HG03280 (cell line): ENCODE data around the gene RRP1B.
"Not testable (repeated sequence)": the region's sequence is repeated elsewhere in the genome, so short reads cannot be mapped to it uniquely, and the experiment has no call there.

Source experiments
- ATAC-seq: cut with Tn5 transposase; IDR thresholded peaks from one replicate; pipeline ENCODE4 v1.9.1; 2021; ENCODE audit warnings: mild to moderate bottlenecking, moderate library complexity; ENCODE audit not compliant: unreplicated experiment

The RRP1B gene

DNA sequence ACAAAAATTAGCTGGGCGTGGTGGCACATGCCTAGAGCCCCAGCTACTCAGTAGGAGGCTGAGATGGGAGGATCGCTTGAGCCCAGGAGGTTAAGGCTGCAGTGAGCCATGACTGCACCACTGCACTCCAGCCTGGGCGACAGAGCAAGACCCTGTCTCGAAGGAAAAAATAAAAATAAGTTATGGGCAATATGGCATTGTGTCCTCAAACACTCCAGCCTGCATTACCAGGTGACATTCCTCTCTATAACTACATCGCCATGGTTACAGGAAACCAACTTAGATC lies 40.1 kb downstream of the RRP1B start:
- ATAC-seq = not testable (repeated sequence)

DNA sequence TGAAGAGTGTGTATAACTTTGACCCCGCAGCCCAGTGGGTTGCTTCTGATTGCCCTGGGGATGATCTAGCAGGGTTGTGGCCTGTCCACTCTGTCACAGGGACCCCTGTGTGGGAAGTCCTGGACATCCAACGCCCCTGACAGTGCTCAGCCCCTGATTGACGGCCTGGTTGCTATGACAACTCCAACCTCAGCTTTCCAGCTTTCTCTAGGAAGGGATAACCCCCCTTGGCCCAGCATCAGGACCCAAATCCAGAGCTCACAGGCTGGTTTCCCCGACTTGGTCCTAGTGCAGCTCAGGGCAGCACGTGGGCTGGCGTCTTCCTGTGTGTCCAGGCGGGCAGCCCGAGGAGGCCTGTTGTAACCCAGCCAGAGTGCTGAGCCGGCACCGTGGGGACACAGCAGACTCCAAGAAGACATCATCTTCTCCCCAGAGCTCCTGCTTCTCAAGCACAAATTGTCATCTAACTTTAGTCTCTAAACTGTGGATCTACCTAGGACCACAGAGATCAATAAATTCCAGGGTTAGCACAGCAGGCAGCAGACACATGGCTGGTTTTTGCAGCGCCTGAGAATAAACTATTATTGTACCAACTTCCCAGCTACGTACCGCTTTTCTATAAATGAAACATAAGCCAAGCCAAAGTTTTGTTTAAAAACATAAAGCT lies 40.7 kb downstream of the RRP1B start:
- ATAC-seq = no peak

DNA sequence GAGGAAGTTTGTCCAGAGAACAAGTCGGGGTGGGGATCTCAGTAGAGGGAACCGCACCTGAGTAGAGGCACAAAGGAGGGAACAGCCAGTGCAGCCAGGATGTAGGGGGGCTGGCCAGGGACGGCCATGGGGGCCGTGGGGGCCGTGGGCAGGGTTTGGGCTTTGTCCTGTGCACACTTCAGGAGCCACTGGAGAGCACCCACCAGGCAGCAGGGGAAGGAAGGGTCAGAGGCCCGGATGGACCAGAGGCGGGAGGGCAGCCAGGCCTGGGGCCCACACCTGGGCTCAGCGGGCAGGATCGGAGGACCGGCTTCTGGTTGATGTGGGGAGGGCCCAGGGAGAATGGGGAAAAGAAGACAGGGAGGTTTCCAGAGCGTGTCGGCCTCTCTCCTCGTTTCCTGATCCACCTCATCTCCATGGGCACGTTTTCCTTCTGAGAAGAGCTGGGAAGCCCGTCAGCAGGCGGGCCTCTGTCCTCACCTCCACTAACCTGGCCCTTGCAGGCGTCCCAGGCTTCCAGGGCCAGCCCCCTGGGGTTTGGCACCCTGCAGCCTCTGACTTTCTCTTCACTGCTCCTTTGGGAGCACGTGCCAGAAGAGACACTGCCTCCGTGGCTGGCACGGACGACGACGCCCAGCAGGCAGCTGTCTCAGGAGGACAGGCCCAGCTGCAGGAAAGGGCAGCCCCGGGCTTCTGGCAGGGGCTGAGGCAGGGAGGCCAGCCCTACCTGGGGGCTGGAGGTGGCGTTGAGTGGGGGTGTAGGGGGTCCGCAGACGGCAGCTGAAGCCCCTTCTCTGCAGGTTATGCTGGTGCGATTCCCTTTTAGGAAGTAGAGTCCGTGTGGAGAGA lies 42.8 kb downstream of the RRP1B start:
- no peak for ATAC-seq

DNA sequence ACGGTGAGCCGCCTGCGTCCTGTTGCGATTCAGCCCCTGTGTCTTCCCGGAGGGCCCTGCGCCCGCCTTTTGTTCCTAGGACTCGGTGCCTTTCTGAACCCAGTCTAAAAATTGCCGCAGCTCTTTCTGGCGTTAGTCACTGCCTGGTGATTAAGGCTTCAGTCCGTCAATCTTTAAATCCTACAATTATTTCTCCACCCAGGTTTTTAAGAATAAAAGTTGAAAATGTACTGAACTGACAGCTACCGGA lies 43.4 kb downstream of the RRP1B start:
- no peak for ATAC-seq

DNA sequence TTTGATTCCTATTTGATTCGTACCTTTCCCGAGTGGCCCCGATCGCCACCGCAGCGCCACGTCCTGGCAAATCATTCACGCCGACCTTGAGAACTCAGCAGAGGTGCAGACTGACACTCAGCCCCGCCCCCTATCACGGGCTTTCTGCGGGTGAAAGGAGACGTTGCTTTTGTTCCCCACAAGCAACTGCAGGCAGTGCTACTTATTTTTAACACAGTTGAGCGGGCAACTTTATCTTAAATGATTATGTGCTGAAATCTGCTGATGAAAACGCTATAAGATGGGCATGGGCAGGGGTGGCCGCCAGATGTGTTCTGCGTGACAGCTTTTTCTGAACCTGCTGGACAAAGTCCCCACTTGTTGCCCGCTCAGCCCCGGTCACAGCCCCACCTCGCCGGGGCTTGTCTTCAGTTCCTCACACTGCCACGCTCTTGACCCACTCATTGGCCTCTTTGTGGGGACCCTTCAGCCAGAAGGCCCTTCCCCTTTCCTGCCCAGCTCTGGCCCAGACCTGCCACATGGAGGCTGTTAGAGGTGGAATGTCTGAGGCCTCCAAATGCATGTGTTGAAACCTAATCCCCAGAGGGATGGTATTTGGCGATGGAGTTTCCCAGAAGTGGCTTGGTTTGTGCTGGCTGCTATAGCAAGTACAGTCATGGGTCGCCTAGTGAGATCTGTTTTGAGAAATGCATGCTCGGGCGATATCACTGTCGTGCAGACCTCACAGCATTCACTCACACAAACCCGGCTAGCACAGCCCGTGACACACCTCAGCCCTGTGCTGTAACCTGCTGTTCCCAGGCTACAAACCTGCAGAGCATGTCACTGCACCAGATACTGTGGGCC lies 43.9 kb downstream of the RRP1B start:
- ATAC-seq = no peak

DNA sequence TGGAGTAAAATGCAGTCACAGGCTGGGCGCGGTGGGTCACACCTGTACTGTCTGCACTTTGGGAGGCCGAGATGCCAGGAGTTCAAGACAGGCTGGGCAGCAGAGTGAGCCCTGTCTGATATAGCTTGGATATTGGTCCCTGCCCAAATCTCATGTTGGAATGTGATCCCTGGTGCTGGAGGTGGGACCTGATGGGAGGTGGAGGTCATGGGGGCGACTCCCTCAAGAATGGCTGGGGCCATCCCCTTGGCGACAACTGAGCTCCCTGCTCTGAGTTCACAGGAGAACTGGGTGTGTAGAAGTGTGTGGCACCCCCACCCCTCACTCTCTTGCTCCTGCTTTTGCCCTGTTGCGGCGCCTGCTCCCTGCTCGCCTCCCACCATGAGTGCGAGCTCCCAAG lies 48.1 kb downstream of the RRP1B start:
- no peak for ATAC-seq

DNA sequence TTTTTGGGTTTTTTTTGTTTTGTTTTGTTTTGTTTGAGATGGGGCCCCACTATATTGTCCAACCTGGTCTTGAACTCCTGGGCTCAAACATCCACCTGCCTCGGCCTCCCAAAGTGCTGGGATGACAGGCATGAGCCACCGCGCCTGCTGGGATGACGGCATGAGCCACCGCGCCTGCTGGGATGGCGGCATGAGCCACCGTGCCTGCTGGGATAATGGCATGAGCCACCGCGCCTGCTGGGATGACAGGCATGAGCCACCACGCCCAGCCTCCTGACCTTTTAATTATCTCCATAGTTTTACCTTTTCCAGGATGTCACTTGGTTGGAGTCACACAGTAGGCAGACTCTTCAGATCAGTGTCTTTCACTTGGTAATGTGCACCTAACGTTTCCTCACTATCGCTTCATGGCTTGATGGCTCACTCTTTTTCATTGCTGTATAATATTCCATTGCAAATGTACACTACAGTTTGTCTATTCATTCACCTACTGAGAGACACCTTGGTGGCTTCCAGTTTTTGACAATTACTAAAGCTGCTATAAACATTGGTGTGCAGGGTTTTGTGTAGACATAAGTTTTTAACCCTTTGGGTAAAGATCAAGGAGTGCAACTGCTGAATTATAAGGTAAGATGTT lies 49.5 kb downstream of the RRP1B start:
- no peak for ATAC-seq

DNA sequence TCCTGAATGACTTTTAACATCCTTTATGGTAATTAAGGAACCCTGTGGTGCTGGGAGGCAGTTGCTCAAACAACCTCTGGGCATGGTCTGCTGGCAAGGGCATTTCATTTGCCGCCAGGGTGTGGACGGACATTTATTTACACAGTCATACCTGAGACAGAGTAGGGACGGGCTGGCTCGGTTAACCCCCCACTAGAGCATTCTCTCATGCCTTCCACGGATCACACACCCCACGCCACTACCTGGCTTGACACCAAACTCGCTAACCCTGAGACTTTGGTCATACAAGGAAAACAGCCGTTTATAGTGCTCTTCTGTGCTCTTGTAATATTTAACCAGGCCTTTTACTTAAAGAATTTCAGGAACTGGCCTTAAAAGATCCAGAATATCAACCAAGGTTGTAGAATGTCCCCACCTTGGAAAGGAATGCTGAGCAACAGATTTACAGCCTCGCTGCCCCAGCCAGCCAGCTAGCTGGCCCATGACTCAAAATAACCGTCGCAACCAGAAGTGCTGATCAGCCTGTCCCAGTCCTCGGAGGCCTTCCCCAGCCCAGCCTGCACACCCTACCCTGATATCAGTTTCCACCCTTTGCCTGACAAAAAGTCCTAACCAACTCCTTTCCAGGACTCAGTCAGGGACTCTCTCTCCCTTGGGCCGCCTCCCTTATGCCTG lies 53.0 kb downstream of the RRP1B start:
- no peak for ATAC-seq

DNA sequence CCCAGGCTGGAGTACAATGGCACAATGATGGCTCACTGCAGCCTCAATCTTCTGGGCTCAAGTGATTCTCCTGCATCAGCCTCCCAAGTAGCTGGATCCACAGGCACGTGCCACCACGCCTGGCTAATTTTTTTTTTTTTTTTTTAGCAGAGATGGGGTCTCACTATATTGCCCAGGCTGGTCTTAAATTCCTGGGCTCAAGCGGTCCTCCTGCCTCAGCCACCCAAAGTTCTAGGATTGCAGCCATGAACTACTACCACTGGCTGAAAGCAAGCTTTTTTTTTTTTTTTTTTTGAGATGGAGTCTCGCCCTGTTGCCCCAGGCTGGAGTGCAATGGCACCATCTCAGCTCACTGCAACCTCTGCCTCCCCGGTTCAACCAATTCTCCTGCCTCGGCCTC lies 53.8 kb downstream of the RRP1B start:
- ATAC-seq = not testable (repeated sequence)

DNA sequence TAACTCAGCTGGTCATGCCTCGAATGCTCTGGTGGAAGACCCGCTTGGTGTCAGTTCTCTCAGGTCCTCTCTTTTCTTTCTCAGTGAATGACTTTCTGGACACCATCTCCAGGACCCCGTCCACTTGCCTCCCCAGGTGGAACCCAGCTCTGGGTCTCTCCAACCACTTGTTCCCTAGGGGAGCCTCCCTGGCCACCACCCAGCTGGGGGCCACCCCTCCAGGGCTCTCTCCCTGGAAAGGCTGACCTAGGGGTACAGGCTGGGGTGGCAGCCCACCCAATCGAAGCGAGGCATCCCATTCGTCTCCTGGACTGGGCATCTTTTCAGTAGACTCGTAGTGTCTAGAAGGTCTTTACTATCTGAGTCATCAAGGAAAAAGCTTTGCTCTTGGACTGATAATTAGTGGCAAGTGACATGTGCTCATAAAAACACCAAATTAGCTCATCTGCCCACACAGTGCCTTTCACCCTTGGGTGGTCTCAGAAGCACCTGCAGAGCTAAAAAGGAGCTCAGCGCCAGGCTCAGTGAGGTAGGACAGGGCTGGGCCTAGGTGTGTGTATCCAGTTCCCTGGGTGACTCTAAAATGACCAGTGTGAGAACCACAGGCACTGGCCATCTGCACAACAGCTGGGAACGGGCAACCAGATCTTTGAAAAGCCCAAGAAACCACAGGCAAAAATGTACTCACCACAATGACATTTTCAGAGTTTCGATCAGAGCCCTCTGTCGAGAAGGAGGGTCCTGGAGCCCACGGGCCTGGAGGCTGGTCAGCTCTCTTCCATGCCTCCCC lies 57.2 kb downstream of the RRP1B start:
- ATAC-seq = peak; percentile 36

DNA sequence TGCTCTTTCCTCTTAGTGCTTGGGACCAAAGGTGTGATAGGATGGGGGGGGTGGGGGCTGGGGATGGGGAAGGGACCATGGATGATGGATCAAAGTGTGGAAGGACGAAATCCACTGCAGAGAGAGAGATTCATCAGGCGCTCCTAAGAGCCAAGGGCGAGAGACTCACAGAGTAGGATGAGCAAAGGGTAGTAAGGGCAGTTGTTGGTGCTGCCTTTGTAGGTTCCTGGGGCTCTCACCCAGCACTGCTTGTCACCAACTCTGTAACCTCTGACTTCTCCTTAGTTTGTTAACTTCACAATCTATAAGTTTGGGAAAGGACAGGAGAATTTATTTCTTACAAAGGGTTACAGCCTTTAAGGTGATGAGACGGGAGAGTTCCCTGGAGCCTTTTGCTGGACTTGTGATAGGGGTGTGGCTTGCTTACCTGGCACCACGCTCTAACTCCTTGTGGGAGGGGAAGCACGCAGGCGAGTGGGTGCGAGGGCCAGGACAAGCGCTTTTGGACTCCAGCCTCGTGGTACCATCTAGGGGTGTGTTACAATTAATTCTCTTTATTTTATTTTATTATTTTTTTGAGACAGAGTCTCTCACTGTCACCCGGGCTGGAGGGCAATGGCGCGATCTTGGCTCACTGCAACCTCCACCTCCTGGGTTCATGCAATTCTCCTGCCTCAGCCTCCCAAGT lies 58.0 kb downstream of the RRP1B start:
- ATAC-seq = no peak

DNA sequence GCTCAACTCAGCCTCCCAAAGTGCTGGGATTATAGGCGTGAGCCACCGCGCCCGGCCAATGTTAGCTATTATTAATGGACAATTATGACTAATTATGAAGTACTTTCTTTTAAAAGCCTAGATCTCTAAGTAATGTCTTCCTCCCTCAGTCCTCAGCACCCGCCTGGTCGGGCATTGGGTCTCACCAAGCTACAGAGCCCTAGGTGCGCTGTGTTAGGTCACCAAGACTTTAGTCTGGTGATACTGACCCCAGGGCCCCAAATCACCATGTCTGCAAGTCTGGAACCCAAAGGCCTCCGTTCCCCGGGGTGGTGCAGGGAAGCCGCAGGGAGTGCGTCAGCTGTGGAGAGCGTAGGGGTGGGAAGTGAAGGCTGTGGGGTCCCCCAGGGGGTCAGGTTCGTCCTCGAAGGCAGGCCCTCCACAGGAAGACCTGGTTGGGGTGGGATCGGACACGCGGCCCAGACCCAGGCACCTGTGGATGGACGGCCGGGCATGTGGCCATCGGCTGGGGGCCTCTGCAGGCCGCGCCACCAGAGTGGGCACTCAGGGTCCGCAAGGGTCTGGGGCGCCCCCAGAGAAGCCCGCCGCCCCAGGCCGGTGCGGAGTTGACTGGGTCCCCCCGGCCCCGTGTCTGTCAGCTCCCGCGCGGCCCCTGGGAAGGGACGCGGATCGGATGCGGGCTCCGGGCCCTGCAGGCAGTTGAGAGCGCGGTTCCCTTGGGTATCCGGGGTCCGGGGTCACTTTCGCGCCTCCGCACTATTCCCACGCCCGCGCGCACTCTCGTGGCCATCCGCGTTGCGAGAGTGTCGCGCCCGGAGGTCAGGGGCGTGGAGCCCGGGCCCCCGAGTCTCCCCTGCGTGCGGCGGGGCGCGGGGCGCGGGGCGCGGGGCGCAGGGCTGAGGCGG lies 58.9 kb downstream of the RRP1B start:
- no peak for ATAC-seq

DNA sequence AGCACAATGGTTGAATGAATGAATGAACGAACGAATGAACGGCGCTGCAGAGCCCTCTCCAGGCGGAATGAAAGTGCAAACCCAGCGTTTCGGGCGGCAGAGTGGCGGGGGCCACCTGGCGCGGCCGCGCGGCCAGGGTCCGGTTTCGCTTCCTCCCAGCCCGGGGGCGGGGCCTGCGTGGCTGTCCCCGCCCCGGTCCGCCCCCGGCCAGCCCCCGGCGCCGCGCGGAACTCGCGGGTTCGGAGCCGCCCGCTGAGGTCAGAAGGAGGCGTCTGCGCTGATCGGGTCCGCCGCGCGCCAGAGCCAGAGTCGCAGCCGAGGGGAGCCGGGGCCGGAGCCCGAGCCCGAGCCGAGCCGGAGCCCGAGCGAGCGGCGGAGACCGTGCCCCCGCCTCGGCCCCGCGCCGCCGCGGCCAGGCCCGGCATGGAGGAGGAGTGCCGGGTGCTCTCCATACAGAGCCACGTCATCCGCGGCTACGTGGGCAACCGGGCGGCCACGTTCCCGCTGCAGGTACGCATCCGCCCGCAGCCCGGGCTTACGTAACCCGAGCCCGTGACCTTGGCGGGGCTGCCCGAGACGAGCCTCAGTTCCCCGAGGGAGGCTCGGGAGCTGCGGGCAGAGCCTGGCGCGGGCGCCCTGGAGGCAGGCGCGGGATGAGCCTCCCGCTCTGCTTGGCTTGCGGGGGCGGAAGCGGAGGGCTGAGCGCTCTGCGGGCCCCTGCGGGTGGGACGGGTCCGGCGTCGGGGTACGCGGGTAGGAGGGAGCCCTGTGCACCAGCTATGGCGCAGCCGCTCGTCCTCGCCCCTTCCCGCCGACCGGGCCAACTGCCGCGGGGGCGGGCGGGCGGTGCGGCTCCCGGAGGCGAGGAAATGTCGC lies 59.8 kb downstream of the RRP1B start, which contains the start of gene PDXK:
TSS of gene PDXK (plus strand) at position 258 of the 876 bp plus-strand sequence. CDS start at position 424, 166 bp downstream.
- peak; percentile 66 for ATAC-seq

DNA sequence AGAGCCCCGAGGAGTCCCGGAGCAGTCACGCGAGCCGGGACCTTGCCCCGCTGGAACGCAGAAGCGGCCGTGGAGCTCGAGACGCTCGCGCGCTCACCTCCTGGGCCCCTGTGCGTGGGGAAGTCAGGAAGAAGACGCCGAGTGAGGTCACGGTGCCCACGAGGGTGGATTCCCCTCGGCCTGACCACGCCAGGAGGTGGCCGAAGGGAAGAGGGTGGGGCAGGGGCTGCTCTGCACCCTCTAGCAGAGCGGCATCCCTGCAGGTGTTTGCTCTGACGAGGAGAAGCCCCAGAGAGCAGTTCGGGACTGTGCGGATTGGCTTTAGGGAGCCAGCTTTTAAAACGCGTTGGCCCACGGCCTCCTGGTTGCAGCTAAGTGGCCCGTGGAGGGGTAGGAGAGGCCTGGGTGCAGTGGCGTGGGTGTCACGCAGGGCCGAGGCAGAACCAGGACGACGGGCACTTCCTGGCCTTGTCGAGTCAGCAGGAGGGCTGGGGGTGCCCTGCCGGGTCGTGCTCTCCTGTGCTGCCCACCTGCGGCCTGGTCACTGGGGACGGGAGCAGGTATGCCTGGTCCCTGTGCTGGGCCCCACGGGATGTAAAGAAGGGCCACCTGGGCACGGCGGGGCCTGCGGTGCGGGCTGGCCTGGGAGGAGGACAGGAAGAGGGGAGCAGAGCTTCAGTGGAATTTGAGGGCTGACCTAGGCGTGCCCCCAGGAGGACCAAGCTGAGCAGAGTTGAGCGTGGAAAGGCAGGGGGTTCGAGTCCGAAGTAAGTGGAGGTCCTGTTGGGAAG lies 60.6 kb downstream of the RRP1B start:
- ATAC-seq = peak; percentile 1

DNA sequence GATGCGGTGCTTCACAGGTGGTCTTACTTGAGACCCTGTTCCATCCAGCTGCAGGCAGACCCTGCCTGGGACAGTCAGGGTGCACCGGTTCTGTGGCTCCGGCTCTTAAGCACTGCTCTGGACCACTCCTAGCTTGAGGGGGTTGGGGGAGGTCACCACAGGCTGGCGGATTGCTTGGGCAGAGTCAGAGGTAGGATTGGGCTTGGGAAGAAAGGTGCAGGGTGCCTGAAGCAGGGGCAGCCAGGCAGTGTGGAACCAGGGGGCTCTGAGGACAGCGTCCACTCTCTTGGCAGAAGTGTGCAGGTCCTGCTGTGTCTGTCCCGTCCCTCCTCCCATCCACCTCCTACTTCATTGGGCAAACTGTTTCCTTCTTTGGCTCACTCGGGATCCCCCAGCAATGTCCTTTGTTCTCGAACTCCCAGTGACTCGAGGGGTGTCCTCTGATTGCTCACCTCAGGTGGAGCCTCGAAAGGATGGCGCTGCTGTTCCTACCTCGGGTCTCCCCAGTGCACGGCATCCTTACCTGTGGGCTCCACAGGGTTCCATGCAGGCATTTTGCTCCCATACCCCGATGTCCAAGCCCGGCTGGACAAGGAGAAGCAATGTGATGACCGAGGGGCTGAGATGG lies 61.3 kb downstream of the RRP1B start:
- ATAC-seq = no peak

DNA sequence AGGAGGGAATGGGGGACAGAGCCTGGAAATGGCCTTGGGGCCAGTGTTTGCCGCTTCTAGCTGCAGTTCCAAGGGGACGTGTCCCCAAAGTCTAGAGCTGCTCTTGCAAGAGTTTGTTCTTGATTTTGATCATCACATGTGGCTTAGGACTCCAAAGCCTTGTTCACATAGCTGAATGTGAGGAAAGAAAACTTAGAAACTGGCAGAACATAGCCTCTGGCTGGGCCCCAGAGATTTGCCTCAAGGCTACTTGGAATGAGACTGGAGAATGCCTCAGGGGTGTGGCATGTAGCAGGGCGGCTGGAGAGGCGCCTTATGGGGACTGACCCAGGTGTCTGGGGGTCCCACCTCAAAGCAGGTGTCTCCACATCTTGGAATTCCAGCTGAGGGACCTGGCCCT lies 61.8 kb downstream of the RRP1B start:
- ATAC-seq = no peak
